Measurements from ENCODE around the gene PEMT.
"Not testable (repeated sequence)": the region's sequence is repeated elsewhere in the genome, so short reads cannot be mapped to it uniquely, and the experiment has no call there.

The PEMT gene

GRCh38 chr17:17498606-17499301, 92.8 kb downstream of the PEMT start:
- DNase-seq = no peak

GRCh38 chr17:17497845-17498520, 93.5 kb downstream of the PEMT start:
- DNase-seq = no peak

DNA sequence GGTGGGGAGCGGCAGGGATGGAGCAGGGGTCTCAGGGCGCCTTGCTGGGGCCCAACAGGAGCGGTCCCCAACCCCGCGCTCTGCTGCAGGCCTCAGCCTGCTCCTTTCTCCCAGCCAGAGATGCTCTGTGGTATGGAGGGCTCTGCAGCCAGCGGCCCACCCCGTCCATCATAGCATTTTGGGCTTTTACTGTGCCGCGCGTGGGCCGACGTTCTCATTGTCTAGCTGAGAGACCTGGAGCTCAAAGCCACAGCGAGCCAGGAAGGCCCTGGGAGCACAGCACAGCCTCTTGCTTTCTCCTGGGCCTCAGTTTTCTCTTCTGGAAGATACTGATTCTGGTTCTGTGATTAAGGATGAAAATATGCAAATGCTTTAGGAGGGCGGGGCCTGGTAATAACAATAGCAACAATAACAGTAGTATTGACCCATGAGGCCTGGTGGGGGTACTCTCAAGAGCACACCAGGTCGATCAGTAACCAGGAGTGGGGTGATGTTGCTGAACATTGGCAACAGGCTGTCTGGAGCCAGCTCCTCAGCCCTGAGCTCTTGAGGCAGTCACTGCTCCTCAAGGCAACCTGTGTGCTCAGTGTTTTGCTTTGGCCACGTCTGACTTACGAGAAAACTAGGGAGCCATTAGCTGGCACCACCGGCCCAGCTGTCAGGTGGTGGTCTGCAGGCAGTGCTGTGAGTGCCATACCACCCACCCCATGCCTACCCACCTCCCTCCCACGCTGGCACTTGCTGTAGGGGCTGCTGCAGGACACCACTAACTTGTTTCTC, 94.3 kb downstream of the PEMT start:
- DNase-seq = no peak

DNA sequence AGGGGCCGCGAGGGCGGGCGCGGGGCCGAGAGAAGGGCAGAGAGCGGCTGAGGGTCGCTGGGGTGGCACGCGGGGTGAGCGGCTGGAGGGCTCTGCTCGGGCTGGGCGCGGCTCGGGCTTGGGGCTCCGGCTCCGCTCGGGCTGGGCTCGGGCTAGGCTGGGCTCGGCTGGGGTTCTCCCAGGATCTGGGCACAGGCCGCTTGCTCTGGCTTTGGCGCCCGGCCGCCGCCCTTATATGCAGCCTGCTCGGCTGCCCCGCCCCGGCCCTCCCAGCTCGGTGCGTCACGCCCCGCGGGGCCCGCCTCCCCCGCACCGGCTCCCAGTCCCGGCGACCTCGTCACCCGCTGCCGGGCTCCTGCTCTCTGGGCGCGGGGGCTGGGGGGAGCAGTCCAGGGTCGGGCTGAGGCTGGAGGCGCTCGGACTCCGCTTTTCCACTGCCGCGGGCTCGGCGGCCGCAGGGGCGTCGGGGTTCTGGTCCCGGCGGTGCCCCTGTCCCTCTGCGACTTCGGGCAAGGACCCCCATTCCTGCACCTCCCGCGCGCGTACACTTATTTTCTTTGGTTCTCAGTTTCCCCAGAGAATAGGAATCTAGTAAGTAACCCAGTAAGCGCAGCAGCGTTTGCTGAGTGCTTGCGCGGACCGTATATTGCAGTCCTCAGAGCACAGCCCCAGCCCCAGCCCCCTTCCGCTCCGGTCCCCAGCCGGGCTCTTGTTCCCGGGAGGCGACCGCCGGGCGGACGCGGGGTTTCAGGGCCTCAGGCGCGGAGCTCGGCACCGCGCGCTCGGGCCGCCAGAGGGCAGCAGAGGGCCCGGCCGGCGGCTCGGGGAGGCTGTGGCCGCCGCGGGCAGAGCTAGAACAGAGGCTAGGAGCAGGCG, 95.1 kb downstream of the PEMT start, which contains the start of gene RASD1:
Gene RASD1, minus strand, starts transcription at position 207 of the 876 bp plus-strand sequence. CDS start 214 bp downstream, outside the sequence.
- DNase-seq = peak; percentile 80

- no peak for DNase-seq
These were observed 95.8 kb downstream of the PEMT start for GRCh38 chr17:17495536-17496188.

GRCh38 chr17:17494870-17495535, 96.5 kb downstream of the PEMT start:
- DNase-seq = no peak

DNA sequence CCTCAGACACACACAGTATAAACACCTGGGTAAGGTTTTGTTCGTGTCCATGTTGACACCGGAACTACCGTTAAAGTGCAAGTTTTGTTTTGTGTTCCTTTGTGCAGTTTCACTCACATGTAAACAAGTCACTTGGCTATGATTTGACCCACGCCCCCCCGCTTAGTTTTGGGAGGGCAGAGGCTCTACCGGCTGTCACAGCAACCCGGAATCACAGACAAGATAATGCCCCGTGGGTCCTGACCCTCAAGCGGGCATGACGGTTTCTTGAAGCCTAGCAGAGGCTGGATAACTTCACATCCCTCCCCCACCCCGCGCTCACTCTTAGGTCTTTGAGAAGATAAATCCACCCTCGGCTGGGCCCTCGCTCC, 97.0 kb downstream of the PEMT start:
- no peak for DNase-seq

- no peak for DNase-seq
These were observed 97.5 kb downstream of the PEMT start for GRCh38 chr17:17493986-17494466.

- DNase-seq = no peak
These were observed 98.1 kb downstream of the PEMT start for GRCh38 chr17:17493249-17493985.

DNA sequence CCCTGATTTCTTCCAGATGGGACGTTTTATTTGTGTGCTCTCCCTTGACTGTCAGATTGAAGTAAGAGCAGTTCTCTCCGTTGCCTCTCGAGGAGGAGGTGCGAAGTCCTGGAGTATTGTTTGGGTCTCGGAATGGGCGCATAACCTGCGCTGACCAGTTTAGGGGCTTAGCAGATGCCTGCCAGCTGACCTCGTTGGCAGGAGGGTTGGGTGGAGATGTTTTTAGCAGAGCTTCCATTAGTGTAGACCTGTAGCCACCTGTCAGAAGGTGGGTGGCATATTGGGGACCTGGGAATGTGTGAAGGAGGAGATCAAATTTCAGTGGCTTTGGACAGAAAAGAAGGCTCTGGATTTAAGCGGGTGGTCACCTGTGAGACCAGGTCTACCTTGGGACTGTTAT, 98.9 kb downstream of the PEMT start:
- no peak for DNase-seq

- no peak for DNase-seq
These were observed 99.4 kb downstream of the PEMT start for GRCh38 chr17:17492085-17492484.

- DNase-seq = no peak
These were observed 99.9 kb downstream of the PEMT start for GRCh38 chr17:17491546-17491988.

DNA sequence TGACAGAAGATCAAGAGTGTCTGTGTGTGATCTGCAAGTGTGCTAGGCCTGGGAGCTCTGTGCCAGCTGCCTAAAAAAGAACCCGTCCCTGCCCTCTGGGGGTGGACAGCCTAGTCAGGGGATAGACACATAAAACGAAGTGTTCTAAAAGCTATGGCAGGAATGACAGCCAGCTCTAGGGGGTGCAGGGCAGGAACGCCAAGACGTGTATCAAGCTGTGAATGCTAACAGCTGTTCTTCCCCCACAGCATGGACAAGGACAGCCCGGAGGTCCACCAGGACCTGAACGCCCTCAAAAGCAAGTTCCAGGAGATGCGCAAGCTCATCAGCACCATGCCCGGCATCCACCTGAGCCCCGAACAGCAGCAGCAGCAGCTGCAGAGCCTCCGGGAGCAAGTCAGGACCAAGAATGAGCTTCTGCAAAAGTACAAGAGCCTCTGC, 100.5 kb downstream of the PEMT start:
- no peak for DNase-seq

GRCh38 chr17:17487998-17488397, 103.5 kb downstream of the PEMT start:
- no peak for DNase-seq

GRCh38 chr17:17486416-17486815, 105.1 kb downstream of the PEMT start:
- not testable (repeated sequence) for DNase-seq

- DNase-seq = no peak
These were observed 106.1 kb downstream of the PEMT start for GRCh38 chr17:17485420-17485819.

DNA sequence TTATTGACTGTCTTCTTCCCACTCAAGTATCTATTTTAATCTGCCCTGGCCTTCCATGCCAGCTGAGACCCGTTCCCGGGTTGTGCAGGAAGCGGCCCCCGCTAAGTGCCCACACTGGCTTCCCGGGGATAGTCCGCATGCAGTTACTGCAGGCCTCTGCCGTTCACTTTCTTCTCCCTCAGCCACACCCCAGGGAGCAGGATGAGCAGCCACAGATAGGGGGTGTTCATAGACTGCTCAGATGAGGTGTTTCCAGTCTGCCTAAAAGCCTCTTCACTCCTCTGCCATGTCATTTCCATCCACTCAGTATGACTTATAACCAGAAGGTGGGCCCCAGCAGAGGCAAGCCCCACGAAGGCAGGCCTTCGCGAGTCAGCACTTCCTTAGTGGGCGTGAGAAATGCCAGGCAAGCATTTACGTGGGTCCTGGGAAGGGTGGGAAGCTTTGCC, 107.0 kb downstream of the PEMT start:
- no peak for DNase-seq

DNA sequence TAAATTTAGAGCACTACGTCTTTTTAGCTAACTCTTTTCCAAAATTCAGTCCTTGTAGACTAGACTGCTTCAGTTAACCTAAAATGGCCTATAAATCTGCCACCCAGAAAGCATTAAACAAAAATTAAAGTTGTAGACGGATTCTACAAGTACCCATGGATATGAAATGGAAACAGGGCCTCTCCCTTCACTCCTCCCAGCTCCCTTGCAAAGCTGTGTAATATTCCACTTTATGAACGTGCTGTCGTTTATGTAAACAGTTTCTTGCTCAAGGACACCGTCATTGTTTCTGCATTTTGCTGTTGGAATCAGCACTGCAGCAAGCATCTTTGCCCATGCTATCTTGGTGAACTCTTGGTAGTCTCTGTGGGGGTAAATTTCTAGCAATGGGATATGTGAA, 109.6 kb downstream of the PEMT start:
- no peak for DNase-seq

GRCh38 chr17:17480593-17481148, 110.8 kb downstream of the PEMT start:
- DNase-seq = no peak

DNA sequence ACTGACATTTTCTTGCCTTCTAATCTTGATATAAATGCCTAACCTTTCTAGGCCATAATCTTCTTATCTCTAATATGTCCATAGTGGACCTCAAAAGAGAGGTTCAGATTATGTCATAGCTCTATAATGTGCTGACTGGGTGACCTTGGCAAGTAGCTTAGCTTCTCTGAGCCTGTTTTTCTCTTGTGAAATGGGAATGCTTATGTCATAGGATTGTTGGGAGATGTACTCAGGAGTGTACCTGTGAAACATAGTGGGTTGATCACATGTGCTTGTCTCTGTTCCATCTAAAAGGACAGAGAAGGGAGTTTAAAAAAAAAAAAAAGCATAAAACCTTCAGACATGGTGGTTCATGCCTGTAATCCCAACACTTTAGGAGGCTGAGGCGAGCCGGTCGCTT, 112.3 kb downstream of the PEMT start:
- DNase-seq = no peak
